HEK293 (cell line): Measurements from ENCODE around the gene NID1.

Experiments used
- CTCF ChIA-PET: fragments of 350-600 bp; formaldehyde crosslinking; extraction: SDS; loops from one replicate; lab custom pipeline; 2021; ENCODE audit warnings: antibody characterized with exemption; lab: Yijun Ruan, JAX
- POLR2A ChIA-PET: fragments of 300-600 bp; formaldehyde crosslinking; extraction: SDS; loops from one replicate; lab custom pipeline; 2020; ENCODE audit warnings: antibody characterized with exemption, inconsistent platforms; lab: Yijun Ruan, JAX
- H3K27ac ChIP-seq: fragments of 200-500 bp; sonication (Bioruptor generic); 2 replicates; pipeline ENCODE4 v1.5.1; 2014; ENCODE audit warnings: low read depth, low read length, control low read depth, inconsistent platforms; ENCODE audit errors: extremely low read depth
- H3K36me3 ChIP-seq, 2 experiments: fragments of 200-500 bp in 1 of 2; sonication (Bioruptor generic) in 1 of 2; 1 replicate in 1 of 2; 2 replicates in 1 of 2; pipeline ENCODE4 v1.5.1; 2014 to 2017; ENCODE audit warnings: inconsistent platforms in 2 of 2, low read length in 2 of 2; ENCODE audit not compliant: control insufficient read depth in 2 of 2, insufficient read depth in 1 of 2
- H3K4me1 ChIP-seq: fragments of 200-500 bp; sonication (Bioruptor generic); 2 replicates; pipeline ENCODE4 v1.5.1; 2014; ENCODE audit warnings: mild to moderate bottlenecking, low read length, inconsistent platforms; ENCODE audit not compliant: control insufficient read depth, insufficient read depth
- H3K4me3 ChIP-seq: 2 replicates; pipeline ENCODE4 v1.5.1; 2011; ENCODE audit warnings: low read depth, mild to moderate bottlenecking, control low read depth, low read length, moderate library complexity
- H3K9me3 ChIP-seq: fragments of 200-500 bp; sonication (Bioruptor generic); 2 replicates; pipeline ENCODE4 v1.5.1; 2014; ENCODE audit warnings: low read depth, low read length, inconsistent platforms; ENCODE audit not compliant: control insufficient read depth, insufficient read depth
- BCL11A ChIP-seq: fragments of 450-650 bp; formaldehyde crosslinking; IDR thresholded peaks from 2 replicates; pipeline ENCODE4 v1.5.1; 2016; ENCODE audit warnings: low read depth, missing biosample characterization, missing genetic modification characterization
- GLIS2 ChIP-seq: fragments of 450-650 bp; formaldehyde crosslinking; IDR thresholded peaks from 2 replicates; pipeline ENCODE4 v1.5.1; 2016; ENCODE audit warnings: missing biosample characterization, missing genetic modification characterization
- PBX3 ChIP-seq: sonication (generic); formaldehyde crosslinking; IDR thresholded peaks from 2 replicates; pipeline ENCODE4 v1.8.1; 2022; ENCODE audit warnings: mild to moderate bottlenecking, moderate library complexity, missing genetic modification reagents
- REPIN1 ChIP-seq: fragments of 450-650 bp; formaldehyde crosslinking; IDR thresholded peaks from 2 replicates; pipeline ENCODE4 v1.5.1; 2017; ENCODE audit warnings: missing biosample characterization, missing genetic modification characterization, low read depth
- ZBTB10 ChIP-seq: fragments of 450-650 bp; formaldehyde crosslinking; IDR thresholded peaks from 2 replicates; pipeline ENCODE4 v1.5.1; 2016; ENCODE audit warnings: missing biosample characterization, missing genetic modification characterization
- ZBTB20 ChIP-seq: fragments of 450-650 bp; formaldehyde crosslinking; IDR thresholded peaks from 2 replicates; pipeline ENCODE4 v1.5.1; 2016; ENCODE audit warnings: missing biosample characterization, missing genetic modification characterization
- ZFP37 ChIP-seq: fragments of 450-650 bp; formaldehyde crosslinking; IDR thresholded peaks from 2 replicates; pipeline ENCODE4 v1.5.1; 2016; ENCODE audit warnings: missing biosample characterization, missing genetic modification characterization
- ZNF10 ChIP-seq: fragments of 450-650 bp; formaldehyde crosslinking; IDR thresholded peaks from 2 replicates; pipeline ENCODE4 v1.5.1; 2017; ENCODE audit warnings: missing biosample characterization, missing genetic modification characterization
- ZNF157 ChIP-seq: fragments of 450-650 bp; formaldehyde crosslinking; IDR thresholded peaks from 2 replicates; pipeline ENCODE4 v1.5.1; 2016; ENCODE audit warnings: missing biosample characterization, missing genetic modification characterization
- ZNF175 ChIP-seq: fragments of 450-650 bp; formaldehyde crosslinking; IDR thresholded peaks from 2 replicates; pipeline ENCODE4 v1.5.1; 2016; ENCODE audit warnings: missing biosample characterization, missing genetic modification characterization
- ZNF19 ChIP-seq: fragments of 450-650 bp; formaldehyde crosslinking; IDR thresholded peaks from 2 replicates; pipeline ENCODE4; 2016; ENCODE audit warnings: missing biosample characterization, missing genetic modification characterization, low read depth
- ZNF202 ChIP-seq: fragments of 450-650 bp; formaldehyde crosslinking; IDR thresholded peaks from 2 replicates; pipeline ENCODE4 v1.5.1; 2016; ENCODE audit warnings: missing biosample characterization, missing genetic modification characterization, borderline replicate concordance
- ZNF214 ChIP-seq: fragments of 450-650 bp; formaldehyde crosslinking; IDR thresholded peaks from 2 replicates; pipeline ENCODE4 v1.5.1; 2017; ENCODE audit warnings: missing biosample characterization, mild to moderate bottlenecking, missing genetic modification characterization, borderline replicate concordance
- ZNF23 ChIP-seq: fragments of 450-650 bp; formaldehyde crosslinking; IDR thresholded peaks from 2 replicates; pipeline ENCODE4 v1.5.1; 2016; ENCODE audit warnings: missing biosample characterization, missing genetic modification characterization, borderline replicate concordance
- ZNF239 ChIP-seq: fragments of 450-650 bp; formaldehyde crosslinking; IDR thresholded peaks from 2 replicates; pipeline ENCODE4 v1.5.1; 2016; ENCODE audit warnings: missing biosample characterization, missing genetic modification characterization
- ZNF266 ChIP-seq: fragments of 450-650 bp; formaldehyde crosslinking; IDR thresholded peaks from 2 replicates; pipeline ENCODE4 v1.5.1; 2016; ENCODE audit warnings: missing biosample characterization, missing genetic modification characterization, low read depth
- ZNF274 ChIP-seq, 2 experiments: fragments of 200-500 bp in 1 of 2; fragments of 450-650 bp in 1 of 2; sonication (Bioruptor generic) in 1 of 2; formaldehyde crosslinking in 1 of 2; IDR thresholded peaks; 2 replicates each; pipeline versions ENCODE4 v1.5.1 to v1.6.1; 2014 to 2016; ENCODE audit warnings: borderline replicate concordance in 1 of 2, inconsistent platforms in 1 of 2, low read length in 1 of 2, missing biosample characterization in 1 of 2, missing genetic modification characterization in 1 of 2
- ZNF366 ChIP-seq: fragments of 450-650 bp; formaldehyde crosslinking; conservative IDR thresholded peaks from 2 replicates; pipeline ENCODE4 v1.5.1; 2016; ENCODE audit warnings: missing biosample characterization, missing genetic modification characterization
- ZNF391 ChIP-seq: fragments of 450-650 bp; formaldehyde crosslinking; IDR thresholded peaks from 2 replicates; pipeline ENCODE4 v1.5.1; 2016; ENCODE audit warnings: low read depth, missing biosample characterization, missing genetic modification characterization, borderline replicate concordance
- ZNF398 ChIP-seq: fragments of 450-650 bp; formaldehyde crosslinking; IDR thresholded peaks from 2 replicates; pipeline ENCODE4 v1.5.1; 2017; ENCODE audit warnings: missing biosample characterization, missing genetic modification characterization
- ZNF449 ChIP-seq: fragments of 450-650 bp; formaldehyde crosslinking; IDR thresholded peaks from 2 replicates; pipeline ENCODE4 v1.5.1; 2017; ENCODE audit warnings: missing biosample characterization, mild to moderate bottlenecking, missing genetic modification characterization, moderate library complexity
- ZNF473 ChIP-seq: fragments of 450-650 bp; formaldehyde crosslinking; IDR thresholded peaks from 2 replicates; pipeline ENCODE4 v1.5.1; 2017; ENCODE audit warnings: missing biosample characterization, missing genetic modification characterization
- ZNF514 ChIP-seq: fragments of 450-650 bp; formaldehyde crosslinking; IDR thresholded peaks from 2 replicates; pipeline ENCODE4 v1.5.1; 2016; ENCODE audit warnings: missing biosample characterization, missing genetic modification characterization
- ZNF530 ChIP-seq: fragments of 450-650 bp; formaldehyde crosslinking; IDR thresholded peaks from 2 replicates; pipeline ENCODE4 v1.5.1; 2016; ENCODE audit warnings: low read depth, missing biosample characterization, missing genetic modification characterization
- ZNF544 ChIP-seq: fragments of 450-650 bp; formaldehyde crosslinking; IDR thresholded peaks from 2 replicates; pipeline ENCODE4 v1.5.0; 2017; ENCODE audit warnings: missing biosample characterization, missing genetic modification characterization
- ZNF621 ChIP-seq: fragments of 450-650 bp; formaldehyde crosslinking; IDR thresholded peaks from 2 replicates; pipeline ENCODE4 v1.5.1; 2017; ENCODE audit warnings: missing biosample characterization, missing genetic modification characterization
- ZNF623 ChIP-seq: fragments of 450-650 bp; formaldehyde crosslinking; IDR thresholded peaks from 2 replicates; pipeline ENCODE4 v1.5.1; 2016; ENCODE audit warnings: missing biosample characterization, missing genetic modification characterization
- ZNF677 ChIP-seq: fragments of 450-650 bp; IDR thresholded peaks from 2 replicates; pipeline ENCODE4 v1.5.0; 2018; ENCODE audit warnings: missing biosample characterization, mild to moderate bottlenecking, missing genetic modification characterization, moderate library complexity
- ZNF704 ChIP-seq: fragments of 450-650 bp; formaldehyde crosslinking; IDR thresholded peaks from 2 replicates; pipeline ENCODE4 v1.5.1; 2016; ENCODE audit warnings: missing biosample characterization, missing genetic modification characterization
- ZNF777 ChIP-seq: fragments of 450-650 bp; formaldehyde crosslinking; IDR thresholded peaks from 2 replicates; pipeline ENCODE4 v1.5.1; 2017; ENCODE audit warnings: missing biosample characterization, missing genetic modification characterization, borderline replicate concordance
- ZSCAN30 ChIP-seq: fragments of 450-650 bp; IDR thresholded peaks from 2 replicates; pipeline ENCODE4 v1.5.1; 2018; ENCODE audit warnings: missing biosample characterization, mild to moderate bottlenecking, missing genetic modification characterization, moderate library complexity

The NID1 gene

GRCh38 chr1:236098267-236098666, 33.4 kb upstream of the NID1 start:
- Histone ChIP-seq H3K4me1 (no peaks in the 10 kb centered on the region), H3K4me3 (no peak overlapping the region), H3K36me3 (no peaks in the 10 kb centered on the region), H3K9me3 (no peaks in the 10 kb centered on the region), H3K27ac (no peak overlapping the region)
- ChIA-PET POLR2A (interaction anchor here (0.6 kb wide), 1 partner anchor 693 kb away, joined by 3 read pairs; no protein-coding TSS in a partner anchor), CTCF (no interaction called here)
- TF ChIP-seq ZNF19 (tag by site-specific recombination) (no peak), ZNF157 (tag by site-specific recombination) (peak; percentile 60; the same call in 1 of the 2 replicates), ZNF366 (peak; percentile 90), ZNF544 (0 out of 2 replicates have a peak, but pooled peaks have one; percentile 53), ZNF777 (tag by site-specific recombination) (no peak), ZNF530 (tag by site-specific recombination) (no peak), ZNF677 (tag by site-specific recombination) (no peak), ZNF23 (no peak), ZNF398 (tag by site-specific recombination) (peak; percentile 40; the same call in 1 of the 2 replicates), ZNF391 (tag by site-specific recombination) (no peak), ZSCAN30 (tag by site-specific recombination) (no peak), ZNF473 (no peak), ZNF10 (tag by site-specific recombination) (no peak), ZNF266 (tag by site-specific recombination) (no peak), ZNF449 (no peak), ZBTB20 (no peak), BCL11A (no peak), ZNF623 (no peak), ZNF239 (peak; percentile 39; the same call in 1 of the 2 replicates), ZNF202 (no peak), ZNF514 (no peak), ZFP37 (tag by site-specific recombination) (no peak), PBX3 (CRISPR knock-in tag) (no peak), REPIN1 (tag by site-specific recombination) (no peak), ZNF274 (IDR thresholded peaks at IDR 0.05; ENCODE audit: low read length) (no peak), ZNF274 (tag by site-specific recombination; IDR thresholded peaks at IDR 0.05; ENCODE audit: borderline replicate concordance) (no peak), ZNF175 (tag by site-specific recombination) (no peak), ZNF704 (tag by site-specific recombination) (no peak), ZBTB10 (tag by site-specific recombination) (no peak), ZNF214 (no peak), GLIS2 (tag by site-specific recombination) (no peak), ZNF621 (tag by site-specific recombination) (peak; percentile 92; the same call in 1 of the 2 replicates)
